ENCODE measurements around the gene RCAN1.

The RCAN1 gene

DNA sequence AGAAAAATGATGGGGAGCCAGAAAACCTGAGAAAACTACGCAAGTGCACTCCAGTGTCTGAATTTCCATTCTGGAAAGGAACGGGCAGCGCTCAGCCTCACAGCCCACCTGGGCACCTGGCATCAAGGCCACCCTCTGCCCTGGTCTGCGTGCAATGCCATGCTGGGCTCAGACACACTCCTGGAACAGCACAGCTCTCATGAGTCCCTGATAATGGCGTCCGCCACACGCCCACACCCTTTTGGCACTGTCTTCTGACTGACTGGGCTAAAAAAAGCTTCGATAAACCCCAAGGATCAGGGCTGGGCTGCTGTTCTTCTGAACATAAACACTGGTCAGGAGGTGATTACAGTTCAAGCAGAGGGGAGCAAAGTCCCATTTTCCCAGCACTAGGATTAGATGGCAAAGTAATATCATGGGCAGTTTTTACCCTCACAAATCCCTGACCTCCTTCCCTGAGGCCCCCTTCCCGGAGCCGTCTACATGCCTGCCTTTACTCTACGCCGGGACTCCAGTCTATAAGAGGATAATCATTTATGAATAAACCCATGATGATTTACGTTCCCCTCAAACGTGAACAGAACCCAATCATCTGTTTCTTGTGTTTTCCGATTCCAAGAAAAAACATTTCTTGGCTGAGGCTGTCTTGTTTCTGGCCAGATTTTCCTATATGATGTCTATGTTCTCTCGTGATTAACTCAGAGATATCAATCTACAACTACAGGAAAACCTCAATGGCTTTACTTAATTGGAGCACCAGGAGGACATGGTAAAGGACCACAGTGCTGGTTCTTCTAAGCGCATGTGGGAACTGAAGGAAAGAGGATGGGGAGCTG is 22.6 kb downstream of the RCAN1 start:
- Mint-ChIP-seq H3K27ac (peak overlapping the region in 2 of 3 experiments; percentile 43 to 61), H3K4me3 (no peak overlapping the region), H3K4me1 (peaks cover 18% of the 10 kb centered on the region), H3K27me3 (ENCODE audit: low read depth) (peaks cover 7% of the 10 kb centered on the region), H3K9me3 (peaks cover 7% of the 10 kb centered on the region), H3K36me3 (ENCODE audit: low read depth) (no peaks in the 10 kb centered on the region)
- TF ChIP-seq, protein P1, sequence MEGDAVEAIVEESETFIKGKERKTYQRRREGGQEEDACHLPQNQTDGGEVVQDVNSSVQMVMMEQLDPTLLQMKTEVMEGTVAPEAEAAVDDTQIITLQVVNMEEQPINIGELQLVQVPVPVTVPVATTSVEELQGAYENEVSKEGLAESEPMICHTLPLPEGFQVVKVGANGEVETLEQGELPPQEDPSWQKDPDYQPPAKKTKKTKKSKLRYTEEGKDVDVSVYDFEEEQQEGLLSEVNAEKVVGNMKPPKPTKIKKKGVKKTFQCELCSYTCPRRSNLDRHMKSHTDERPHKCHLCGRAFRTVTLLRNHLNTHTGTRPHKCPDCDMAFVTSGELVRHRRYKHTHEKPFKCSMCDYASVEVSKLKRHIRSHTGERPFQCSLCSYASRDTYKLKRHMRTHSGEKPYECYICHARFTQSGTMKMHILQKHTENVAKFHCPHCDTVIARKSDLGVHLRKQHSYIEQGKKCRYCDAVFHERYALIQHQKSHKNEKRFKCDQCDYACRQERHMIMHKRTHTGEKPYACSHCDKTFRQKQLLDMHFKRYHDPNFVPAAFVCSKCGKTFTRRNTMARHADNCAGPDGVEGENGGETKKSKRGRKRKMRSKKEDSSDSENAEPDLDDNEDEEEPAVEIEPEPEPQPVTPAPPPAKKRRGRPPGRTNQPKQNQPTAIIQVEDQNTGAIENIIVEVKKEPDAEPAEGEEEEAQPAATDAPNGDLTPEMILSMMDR (IDR thresholded peaks at IDR 0.05; ENCODE audit: unreplicated experiment in 3 of 3): no peak

DNA sequence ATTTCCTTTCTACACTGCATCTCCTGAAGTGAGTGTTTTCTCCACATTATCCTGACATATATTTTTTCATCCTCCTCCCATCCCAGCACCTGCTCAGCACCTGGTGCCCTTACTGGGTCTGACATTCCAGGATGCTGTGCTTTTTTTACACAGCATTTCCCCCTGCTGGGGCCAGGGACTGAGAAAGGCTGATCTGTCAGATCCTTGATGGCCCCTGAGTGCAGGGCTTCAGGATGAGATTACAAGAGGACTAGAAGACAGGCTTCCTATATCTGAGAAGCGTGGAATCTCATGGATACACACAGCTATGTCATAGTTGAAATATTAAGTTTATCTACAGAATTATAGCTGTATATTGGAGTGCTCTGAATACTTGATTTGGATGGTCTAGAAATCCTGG is 24.4 kb downstream of the RCAN1 start:
- Mint-ChIP-seq H3K27me3 (ENCODE audit: low read depth) (peaks cover 7% of the 10 kb centered on the region), H3K4me1 (peaks cover 18% of the 10 kb centered on the region), H3K36me3 (ENCODE audit: low read depth) (peaks cover 4% of the 10 kb centered on the region), H3K27ac (no peak overlapping the region), H3K9me3 (peaks cover 17% of the 10 kb centered on the region), H3K4me3 (no peak overlapping the region)
- TF ChIP-seq, protein P1 (IDR thresholded peaks at IDR 0.05; ENCODE audit: unreplicated experiment in 3 of 3): no peak

DNA sequence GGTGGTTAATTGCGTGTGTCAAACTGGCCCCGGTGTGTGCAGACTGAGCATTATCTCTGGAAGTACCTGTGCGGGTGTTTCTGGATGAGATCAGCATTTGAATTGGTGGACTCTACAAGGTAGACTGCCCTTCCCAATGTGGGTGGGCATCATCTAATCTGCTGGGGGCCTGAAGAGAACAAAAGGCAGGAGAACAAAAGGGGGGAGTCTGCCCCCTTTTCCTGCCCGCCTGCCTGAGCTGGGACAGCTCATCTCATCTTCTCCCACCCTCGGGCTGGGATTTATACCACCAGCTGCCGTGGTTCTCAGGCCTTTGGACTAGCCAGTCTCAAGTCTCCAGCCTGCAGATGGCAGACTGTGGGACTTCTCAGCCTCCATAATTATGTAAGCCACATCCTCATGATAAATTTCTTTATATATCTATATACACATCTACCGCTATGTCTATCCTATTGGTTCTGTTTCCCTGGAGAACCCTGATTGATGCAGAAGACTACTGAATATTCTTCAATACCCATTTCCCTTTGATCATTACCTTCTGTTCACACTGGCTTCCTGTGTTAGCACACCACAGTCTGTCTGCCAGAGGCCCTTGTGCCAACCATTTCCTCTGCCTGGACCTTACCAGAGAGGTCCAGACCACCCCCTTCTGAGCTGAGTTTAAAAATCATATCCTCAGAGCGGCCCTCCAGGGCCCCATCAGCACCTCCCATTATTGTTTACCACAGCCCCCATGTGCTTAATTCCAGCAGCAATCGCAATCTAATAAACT is 25.2 kb downstream of the RCAN1 start:
- Mint-ChIP-seq H3K27me3 (ENCODE audit: low read depth) (peaks cover 7% of the 10 kb centered on the region), H3K9me3 (peaks cover 17% of the 10 kb centered on the region), H3K4me1 (peaks cover 18% of the 10 kb centered on the region), H3K27ac (no peak overlapping the region), H3K4me3 (no peak overlapping the region), H3K36me3 (ENCODE audit: low read depth) (peaks cover 4% of the 10 kb centered on the region)
- TF ChIP-seq, protein P1 (IDR thresholded peaks at IDR 0.05; ENCODE audit: unreplicated experiment in 3 of 3): no peak

DNA sequence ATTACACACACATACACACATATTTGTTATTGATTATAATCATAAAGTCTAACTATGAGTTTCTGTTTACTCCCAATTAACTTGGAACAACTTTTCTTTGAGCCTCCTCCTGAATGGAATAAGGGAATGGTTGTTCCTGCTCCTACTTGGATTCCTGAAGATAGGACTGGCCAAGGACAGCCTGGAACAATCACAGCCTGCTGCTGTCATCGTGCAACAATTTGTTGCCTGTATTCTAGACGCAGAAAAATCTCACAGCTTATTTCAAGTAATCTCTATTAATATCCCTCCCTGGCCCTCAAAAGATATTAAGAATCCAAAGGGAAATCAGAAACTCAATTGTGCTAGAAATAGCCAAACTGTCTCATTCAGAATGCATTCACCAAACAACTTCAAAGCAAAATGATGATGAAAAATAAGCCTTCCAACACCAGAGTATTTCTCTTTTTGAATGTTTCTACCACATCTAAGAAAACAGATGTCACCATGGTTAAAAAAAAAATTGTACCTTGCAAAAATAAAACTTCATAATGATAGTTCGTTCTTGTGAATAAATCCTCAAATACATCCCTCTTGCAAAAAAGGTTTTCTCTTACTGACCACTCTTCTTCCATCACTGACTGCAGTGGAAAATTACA is 30.9 kb downstream of the RCAN1 start:
- Mint-ChIP-seq H3K9me3 (peaks cover 17% of the 10 kb centered on the region), H3K36me3 (ENCODE audit: low read depth) (peaks cover 4% of the 10 kb centered on the region), H3K27me3 (ENCODE audit: low read depth) (peaks cover 6% of the 10 kb centered on the region), H3K27ac (no peak overlapping the region), H3K4me3 (no peak overlapping the region), H3K4me1 (no peaks in the 10 kb centered on the region)
- TF ChIP-seq, protein P1 (IDR thresholded peaks at IDR 0.05; ENCODE audit: unreplicated experiment in 3 of 3): no peak

DNA sequence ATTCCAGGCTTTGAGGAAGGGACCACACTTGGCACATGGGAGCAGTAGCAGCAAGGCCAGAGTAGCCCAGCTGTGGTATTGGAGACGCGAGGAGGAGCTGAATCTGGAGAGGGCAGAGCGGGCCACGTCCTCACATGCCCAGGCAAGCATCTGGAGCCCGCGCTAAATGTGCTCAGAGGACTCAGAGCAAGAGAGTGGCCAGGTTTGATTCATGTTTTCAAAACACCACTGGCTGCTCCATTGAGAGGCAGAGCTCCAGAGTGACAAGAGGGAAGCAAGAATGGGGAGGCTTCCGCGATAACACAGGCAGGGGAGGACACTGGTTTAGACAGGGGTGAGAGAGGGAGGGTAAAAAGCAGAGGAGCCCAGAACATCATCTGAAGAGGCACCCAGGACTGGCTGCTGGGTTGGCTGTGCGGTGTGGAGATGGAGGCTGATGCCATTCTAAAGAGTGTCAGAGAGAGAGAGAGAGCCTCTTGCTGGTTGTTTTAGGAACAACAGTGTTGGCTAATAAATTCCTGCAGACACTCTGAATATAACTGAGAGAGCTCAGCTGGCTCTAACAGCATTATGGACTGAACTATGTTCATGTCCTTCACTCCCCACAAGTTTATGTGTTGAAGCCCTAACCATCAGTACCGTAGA is 32.3 kb downstream of the RCAN1 start:
- TF ChIP-seq, protein P1 (IDR thresholded peaks at IDR 0.05; ENCODE audit: unreplicated experiment in 3 of 3): peak; percentile 31 to 47 (median 41)
- peaks cover 11% of the 10 kb centered on the region for H3K9me3 Mint-ChIP-seq
- peaks cover 6% of the 10 kb centered on the region for H3K27me3 Mint-ChIP-seq (ENCODE audit: low read depth)
- no peak overlapping the region for H3K4me3 Mint-ChIP-seq
- no peak overlapping the region for H3K27ac Mint-ChIP-seq
- no peaks in the 10 kb centered on the region for H3K4me1 Mint-ChIP-seq
- H3K36me3 Mint-ChIP-seq (ENCODE audit: low read depth): peaks cover 4% of the 10 kb centered on the region

Data from nephron (organoid).